Stimulated activated CD8-positive, alpha-beta memory T cell treated with anti-CD3 and anti-CD28 coated beads, Interleukin-12 subunit alpha, Interleukin-12 subunit beta, amount 100 ng/mL, for 1 hour (primary cell): Measurements from ENCODE around the gene C1QTNF5.

Experiments
- DNase-seq: peaks from one replicate; pipeline ENCODE4 v3.0.0-alpha.2; 2020; ENCODE audit warnings: low read depth

C1QTNF5 gene

GRCh38 chr11:119338318-119338890 lies 2.3 kb downstream of the C1QTNF5 start:
- peak; percentile 49 for DNase-seq

- no peak for DNase-seq
Measured at GRCh38 chr11:119337581-119338317, 2.9 kb downstream of the C1QTNF5 start.

- no peak for DNase-seq
Measured at GRCh38 chr11:119336744-119337469, 3.8 kb downstream of the C1QTNF5 start.

- DNase-seq = no peak
Measured at GRCh38 chr11:119335655-119336543, 4.8 kb downstream of the C1QTNF5 start.

GRCh38 chr11:119335091-119335654 lies 5.5 kb downstream of the C1QTNF5 start:
- DNase-seq = no peak

DNA sequence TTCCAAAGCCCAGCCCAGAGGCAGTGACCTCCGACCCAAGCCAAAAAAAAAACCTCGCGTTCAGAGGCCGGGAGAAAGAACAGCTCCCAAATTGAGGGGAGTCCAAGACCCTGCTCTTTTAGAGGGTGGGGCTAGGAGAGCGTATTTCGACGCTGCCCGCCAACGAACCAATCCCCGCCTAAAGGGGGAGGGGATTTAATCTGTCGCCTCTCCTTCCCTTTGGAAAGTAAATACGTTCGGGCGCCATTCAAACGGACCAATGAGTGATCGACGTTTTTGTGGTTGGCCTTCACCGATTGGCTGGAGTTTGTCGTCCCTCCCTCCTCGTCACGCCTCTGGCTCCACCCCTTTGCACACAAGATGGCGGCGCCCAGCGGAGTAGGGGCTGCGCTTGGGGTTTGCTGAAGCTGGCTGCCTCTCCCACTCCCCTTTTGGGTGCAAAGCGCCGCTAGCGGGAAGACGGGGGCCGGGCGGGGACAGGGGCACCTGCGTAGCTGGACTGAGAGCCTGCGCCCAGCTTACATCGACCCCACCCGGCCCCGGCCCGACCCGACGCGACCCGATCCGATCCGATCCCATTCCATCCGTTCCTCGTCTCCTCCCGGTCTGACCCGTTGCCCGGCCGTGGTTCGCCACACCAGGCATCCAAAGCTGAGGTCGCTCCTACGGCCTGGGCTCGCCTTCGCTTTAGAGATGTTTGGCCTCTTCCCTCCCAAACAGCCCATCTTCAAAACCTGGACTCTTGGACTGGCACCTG lies 6.3 kb downstream of the C1QTNF5 start, which contains the start of gene RNF26:
TSS of gene RNF26 (plus strand) at position 354 of the 757 bp plus-strand sequence. CDS start 596 bp downstream, outside the sequence.
- DNase-seq = peak; percentile 88

GRCh38 chr11:119332111-119332765 lies 8.4 kb downstream of the C1QTNF5 start:
- DNase-seq = no peak

DNA sequence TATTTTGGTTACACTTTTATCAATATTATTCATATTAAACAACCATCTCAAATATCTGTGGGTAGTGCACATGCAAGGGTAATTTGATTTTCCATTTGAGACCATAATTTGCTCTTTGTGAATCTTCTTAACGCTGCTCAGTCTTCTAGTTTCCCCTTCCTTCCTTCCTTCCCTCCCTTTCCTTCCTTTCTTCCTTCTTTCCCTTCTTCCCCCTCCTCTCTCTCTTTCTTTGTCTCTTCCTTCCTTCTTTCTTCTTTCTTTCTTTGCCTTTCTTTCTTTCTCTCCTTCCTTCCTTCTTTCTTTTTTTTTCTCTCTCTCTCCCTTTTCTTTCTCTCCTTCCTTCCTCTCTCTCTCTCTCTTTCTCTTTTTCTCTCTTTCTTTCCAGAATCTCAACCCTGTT lies 10.4 kb downstream of the C1QTNF5 start:
- no peak for DNase-seq

DNA sequence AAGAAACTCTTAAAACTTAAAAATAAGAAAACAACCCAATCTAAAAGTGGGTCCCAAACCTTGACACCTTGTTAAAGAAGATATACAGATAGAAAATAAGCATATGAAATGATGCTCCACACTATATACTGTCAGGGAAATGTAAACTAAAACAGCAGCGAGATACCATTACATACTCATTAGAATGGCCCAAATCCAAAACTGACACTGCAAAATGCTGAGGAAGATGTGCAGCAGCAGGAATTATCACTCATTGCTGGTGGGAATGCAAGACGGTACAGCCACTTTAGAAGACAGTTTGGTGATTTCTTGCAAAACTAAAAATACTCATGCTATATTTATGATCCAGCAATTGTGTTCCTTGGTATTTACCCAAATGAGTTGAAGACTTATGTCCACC lies 11.4 kb downstream of the C1QTNF5 start:
- no peak for DNase-seq

DNA sequence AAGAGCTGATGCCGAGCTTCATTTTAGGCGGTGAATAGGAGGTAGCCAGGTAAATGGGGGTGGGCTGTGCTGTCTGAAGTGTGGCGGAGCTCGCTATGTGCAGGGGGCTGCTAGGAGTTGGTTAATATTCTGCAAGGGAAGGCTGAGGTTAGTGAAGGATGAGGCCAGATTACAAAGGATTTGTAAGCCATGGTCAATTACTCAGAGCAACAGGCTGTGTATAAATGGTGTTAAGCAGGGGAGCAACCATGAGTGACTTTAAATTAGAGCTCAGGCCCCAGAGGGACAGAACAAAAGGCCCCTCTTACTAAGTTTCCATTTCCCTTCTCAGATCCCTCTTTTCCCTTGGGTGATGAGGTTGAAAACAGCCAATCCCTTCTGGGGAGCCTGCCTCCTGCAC lies 16.5 kb downstream of the C1QTNF5 start:
- no peak for DNase-seq

DNA sequence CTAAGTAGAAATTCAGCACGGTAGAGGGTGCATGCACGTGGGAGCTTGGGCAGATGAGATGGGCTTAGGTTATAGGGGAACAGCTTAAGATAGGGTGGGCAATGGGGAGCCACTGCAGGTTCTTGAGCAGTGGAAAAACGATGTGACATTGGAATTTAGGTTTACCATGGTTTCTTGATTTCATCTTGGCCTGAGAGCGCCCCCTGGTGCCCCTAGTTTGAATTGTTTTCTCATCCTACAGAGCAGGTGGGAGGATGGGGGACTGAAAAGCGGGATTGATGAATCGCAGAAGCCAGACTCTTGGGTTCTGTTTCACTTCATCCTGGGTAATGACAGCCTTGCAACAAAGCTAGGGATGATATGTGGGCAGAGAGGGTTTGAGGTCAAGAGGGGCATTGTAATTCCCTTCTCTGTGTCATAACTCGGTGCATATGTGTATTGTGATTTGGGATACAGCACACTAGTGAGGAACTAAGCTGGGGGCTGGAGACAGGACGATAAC lies 17.1 kb downstream of the C1QTNF5 start:
- peak; percentile 70 for DNase-seq

GRCh38 chr11:119322921-119323531 lies 17.7 kb downstream of the C1QTNF5 start:
- no peak for DNase-seq

GRCh38 chr11:119322360-119322739 lies 18.3 kb downstream of the C1QTNF5 start:
- DNase-seq = no peak

GRCh38 chr11:119320776-119321524 lies 19.7 kb downstream of the C1QTNF5 start:
- DNase-seq = no peak

- DNase-seq = no peak
Measured at GRCh38 chr11:119320240-119320775, 20.4 kb downstream of the C1QTNF5 start.

DNA sequence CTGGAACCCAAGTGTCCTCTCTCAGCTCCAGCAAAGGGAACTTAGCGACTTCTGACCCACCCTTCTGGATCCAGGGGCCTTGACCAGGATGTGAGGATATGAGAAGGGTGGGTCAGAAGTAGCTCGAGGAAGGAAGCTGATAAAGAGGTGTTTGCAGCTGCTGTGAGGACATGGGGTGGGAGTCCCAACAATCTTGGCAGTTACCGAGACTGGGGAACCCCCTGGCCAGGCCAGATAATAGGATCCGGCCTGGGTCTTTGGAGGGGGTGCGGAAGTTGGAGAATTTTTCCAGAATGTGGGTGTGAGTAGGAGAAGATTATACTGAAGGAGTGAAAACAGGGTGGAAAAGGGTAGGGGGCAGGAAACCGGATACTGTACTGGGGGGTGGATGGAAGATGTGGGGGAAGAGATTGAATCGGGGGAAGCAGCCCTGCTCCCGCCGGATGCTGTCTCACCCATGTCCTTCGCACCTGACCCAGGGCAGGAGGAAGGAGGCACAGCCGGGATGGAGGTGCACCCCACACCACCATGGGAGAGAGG lies 20.9 kb downstream of the C1QTNF5 start:
- no peak for DNase-seq

DNA sequence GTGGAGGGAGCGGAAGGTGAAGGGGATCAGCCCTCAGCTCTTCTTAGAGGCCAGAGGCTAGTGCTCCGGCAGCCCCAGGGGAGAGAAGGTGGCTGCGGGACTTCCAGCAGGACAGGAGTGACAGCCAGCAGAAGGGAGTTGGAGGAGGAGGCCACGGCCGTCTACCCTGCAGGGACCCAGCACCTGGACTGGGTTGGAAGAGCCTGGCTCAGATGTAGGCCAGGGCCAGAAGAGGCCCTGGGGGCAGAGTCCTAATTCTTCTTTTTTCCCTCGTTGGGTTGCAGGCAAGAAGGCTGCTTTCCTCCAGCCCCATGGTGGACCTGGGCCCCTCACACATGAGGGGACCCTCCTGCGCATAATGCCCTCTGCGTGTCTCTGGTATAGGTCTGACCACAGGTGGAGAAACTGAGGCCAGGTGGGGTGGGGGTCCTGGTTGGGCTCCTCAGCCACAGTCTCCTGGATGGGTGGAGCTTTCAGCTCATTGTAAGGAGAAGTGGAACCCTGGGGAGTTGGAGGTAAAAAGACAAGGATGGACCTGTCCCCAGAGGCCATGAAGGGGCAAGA lies 21.5 kb downstream of the C1QTNF5 start:
- DNase-seq = no peak
